Measurements from ENCODE around the gene VIPR2. TPM values are rescaled to one million over a fixed set of nuclear protein-coding genes. Genes with fewer than 3 reads are reported as not detected.

The VIPR2 gene
- total RNA-seq, 1 experiment from 2014 or later: not detected

DNA sequence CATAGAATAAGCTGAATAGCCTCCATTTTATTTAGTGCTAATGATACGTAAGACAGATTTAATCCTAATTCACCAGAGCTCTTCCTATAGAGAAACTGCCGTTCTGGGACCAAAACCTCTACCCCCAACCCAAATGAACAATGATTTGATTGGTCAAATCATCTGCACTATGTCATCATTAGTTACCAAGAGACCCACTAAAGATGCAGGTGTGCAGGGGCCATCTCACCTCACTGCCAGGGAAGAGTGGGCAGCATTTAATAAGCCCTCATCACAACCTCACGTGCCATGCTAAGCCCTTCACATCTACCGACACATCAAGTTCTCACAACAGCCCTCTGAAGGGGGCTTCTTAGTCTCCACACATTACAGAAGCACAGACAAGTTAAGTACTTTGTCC is 87.0 kb downstream of the VIPR2 start:
- H3K27ac Mint-ChIP-seq (ENCODE audit: low read depth, unreplicated experiment): no peak overlapping the region
- H3K36me3 Mint-ChIP-seq (ENCODE audit: insufficient read depth, unreplicated experiment): no peaks in the 10 kb centered on the region
- intact Hi-C loops (cut with micrococcal nuclease): no loop called here
- CTCF ChIA-PET: no interaction called here
- no peak for DNase-seq (ENCODE audit: unreplicated experiment)
- no peaks in the 10 kb centered on the region for H3K9me3 Mint-ChIP-seq (ENCODE audit: unreplicated experiment)
- TF ChIP-seq, protein P1, sequence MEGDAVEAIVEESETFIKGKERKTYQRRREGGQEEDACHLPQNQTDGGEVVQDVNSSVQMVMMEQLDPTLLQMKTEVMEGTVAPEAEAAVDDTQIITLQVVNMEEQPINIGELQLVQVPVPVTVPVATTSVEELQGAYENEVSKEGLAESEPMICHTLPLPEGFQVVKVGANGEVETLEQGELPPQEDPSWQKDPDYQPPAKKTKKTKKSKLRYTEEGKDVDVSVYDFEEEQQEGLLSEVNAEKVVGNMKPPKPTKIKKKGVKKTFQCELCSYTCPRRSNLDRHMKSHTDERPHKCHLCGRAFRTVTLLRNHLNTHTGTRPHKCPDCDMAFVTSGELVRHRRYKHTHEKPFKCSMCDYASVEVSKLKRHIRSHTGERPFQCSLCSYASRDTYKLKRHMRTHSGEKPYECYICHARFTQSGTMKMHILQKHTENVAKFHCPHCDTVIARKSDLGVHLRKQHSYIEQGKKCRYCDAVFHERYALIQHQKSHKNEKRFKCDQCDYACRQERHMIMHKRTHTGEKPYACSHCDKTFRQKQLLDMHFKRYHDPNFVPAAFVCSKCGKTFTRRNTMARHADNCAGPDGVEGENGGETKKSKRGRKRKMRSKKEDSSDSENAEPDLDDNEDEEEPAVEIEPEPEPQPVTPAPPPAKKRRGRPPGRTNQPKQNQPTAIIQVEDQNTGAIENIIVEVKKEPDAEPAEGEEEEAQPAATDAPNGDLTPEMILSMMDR (IDR thresholded peaks at IDR 0.05; ENCODE audit: unreplicated experiment): no peak
- H3K4me1 Mint-ChIP-seq (ENCODE audit: insufficient read depth, unreplicated experiment): no peaks in the 10 kb centered on the region
- H3K27me3 Mint-ChIP-seq (ENCODE audit: insufficient read depth, unreplicated experiment): no peaks in the 10 kb centered on the region
- BruUV-seq (replicated peaks): no TSS peak
- POLR2A ChIA-PET: interaction anchor here (0.6 to 0.9 kb wide), 3 partner anchors 9 to 37 kb away, joined by 4 to 6 read pairs (median 5); no protein-coding TSS in a partner anchor
- H3K4me3 Mint-ChIP-seq (ENCODE audit: unreplicated experiment): no peak overlapping the region

DNA sequence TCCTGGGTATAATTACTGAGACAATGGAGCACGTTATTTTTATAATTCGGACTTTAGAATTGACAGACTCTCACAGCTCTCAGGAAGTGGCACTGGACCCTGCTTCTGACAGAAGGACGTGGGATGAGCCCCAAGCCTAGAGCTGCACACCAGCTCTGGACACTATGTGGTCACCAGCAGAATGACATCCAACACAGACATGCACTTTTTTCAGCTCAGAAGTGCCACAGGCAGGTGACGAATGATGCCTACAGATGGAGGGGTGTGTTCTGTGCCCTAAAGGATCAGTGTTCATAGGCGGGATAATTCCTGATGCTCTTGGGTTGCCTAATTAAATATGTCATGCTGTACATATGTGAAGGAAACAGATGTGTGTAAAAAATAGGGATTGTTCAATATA is 87.9 kb downstream of the VIPR2 start:
- Mint-ChIP-seq H3K36me3 (ENCODE audit: insufficient read depth, unreplicated experiment) (no peaks in the 10 kb centered on the region), H3K4me3 (ENCODE audit: unreplicated experiment) (no peak overlapping the region), H3K27me3 (ENCODE audit: insufficient read depth, unreplicated experiment) (no peaks in the 10 kb centered on the region), H3K4me1 (ENCODE audit: insufficient read depth, unreplicated experiment) (peaks cover 7% of the 10 kb centered on the region), H3K9me3 (ENCODE audit: unreplicated experiment) (no peaks in the 10 kb centered on the region), H3K27ac (ENCODE audit: low read depth, unreplicated experiment) (no peak overlapping the region)
- ChIA-PET POLR2A (interaction anchor here (0.6 to 0.9 kb wide), 3 partner anchors 8 to 37 kb away, joined by 4 to 6 read pairs (median 5); no protein-coding TSS in a partner anchor), CTCF (interaction anchor here (0.6 kb wide), 1 partner anchor 85 kb away, joined by 3 read pairs; no protein-coding TSS in a partner anchor)
- intact Hi-C loops (cut with micrococcal nuclease): no loop called here
- no TSS peak for BruUV-seq (replicated peaks)
- no peak for DNase-seq (ENCODE audit: unreplicated experiment)
- TF ChIP-seq, protein P1 (IDR thresholded peaks at IDR 0.05; ENCODE audit: unreplicated experiment): no peak

GRCh38 chr7:159051916-159052315 is 92.8 kb downstream of the VIPR2 start:
- Mint-ChIP-seq H3K4me1 (ENCODE audit: insufficient read depth, unreplicated experiment) (peaks cover 20% of the 10 kb centered on the region), H3K27me3 (ENCODE audit: insufficient read depth, unreplicated experiment) (no peaks in the 10 kb centered on the region), H3K9me3 (ENCODE audit: unreplicated experiment) (no peaks in the 10 kb centered on the region), H3K4me3 (ENCODE audit: unreplicated experiment) (peak overlapping the region; percentile 6), H3K36me3 (ENCODE audit: insufficient read depth, unreplicated experiment) (no peaks in the 10 kb centered on the region), H3K27ac (ENCODE audit: low read depth, unreplicated experiment) (no peak overlapping the region)
- ChIA-PET POLR2A (interaction anchor here (1.1 to 1.9 kb wide), 3 partner anchors 8 to 99 kb away, joined by 4 to 8 read pairs (median 5); no protein-coding TSS in a partner anchor), CTCF (interaction anchor here (1.2 kb wide), 1 partner anchor 60 kb away, joined by 3 read pairs; no protein-coding TSS in a partner anchor)
- intact Hi-C loops (cut with micrococcal nuclease): no loop called here
- DNase-seq (ENCODE audit: unreplicated experiment): no peak
- TF ChIP-seq, protein P1 (IDR thresholded peaks at IDR 0.05; ENCODE audit: unreplicated experiment): no peak
- no TSS peak for BruUV-seq (replicated peaks)

GRCh38 chr7:159050704-159051103 is 94.0 kb downstream of the VIPR2 start:
- ChIA-PET POLR2A (interaction anchor here (0.6 kb wide), 1 partner anchor 15 kb away, joined by 3 read pairs; no protein-coding TSS in a partner anchor), CTCF (no interaction called here)
- BruUV-seq (replicated peaks): no TSS peak
- H3K4me3 Mint-ChIP-seq (ENCODE audit: unreplicated experiment): no peak overlapping the region
- H3K36me3 Mint-ChIP-seq (ENCODE audit: insufficient read depth, unreplicated experiment): no peaks in the 10 kb centered on the region
- intact Hi-C loops (cut with micrococcal nuclease): no loop called here
- no peaks in the 10 kb centered on the region for H3K27me3 Mint-ChIP-seq (ENCODE audit: insufficient read depth, unreplicated experiment)
- peaks cover 20% of the 10 kb centered on the region for H3K4me1 Mint-ChIP-seq (ENCODE audit: insufficient read depth, unreplicated experiment)
- DNase-seq (ENCODE audit: unreplicated experiment): no peak
- no peak overlapping the region for H3K27ac Mint-ChIP-seq (ENCODE audit: low read depth, unreplicated experiment)
- TF ChIP-seq, protein P1 (IDR thresholded peaks at IDR 0.05; ENCODE audit: unreplicated experiment): no peak
- H3K9me3 Mint-ChIP-seq (ENCODE audit: unreplicated experiment): no peaks in the 10 kb centered on the region
